Stimulated activated CD8-positive, alpha-beta memory T cell treated with anti-CD3 and anti-CD28 coated beads, Interleukin-15, amount 100 ng/mL, for 1 hour (primary cell): ENCODE measurements around the gene KIAA1217.

Experiments used
- DNase-seq: peaks from one replicate; pipeline ENCODE4 v3.0.0-alpha.2; 2020; ENCODE audit warnings: low read depth

The KIAA1217 gene

DNA sequence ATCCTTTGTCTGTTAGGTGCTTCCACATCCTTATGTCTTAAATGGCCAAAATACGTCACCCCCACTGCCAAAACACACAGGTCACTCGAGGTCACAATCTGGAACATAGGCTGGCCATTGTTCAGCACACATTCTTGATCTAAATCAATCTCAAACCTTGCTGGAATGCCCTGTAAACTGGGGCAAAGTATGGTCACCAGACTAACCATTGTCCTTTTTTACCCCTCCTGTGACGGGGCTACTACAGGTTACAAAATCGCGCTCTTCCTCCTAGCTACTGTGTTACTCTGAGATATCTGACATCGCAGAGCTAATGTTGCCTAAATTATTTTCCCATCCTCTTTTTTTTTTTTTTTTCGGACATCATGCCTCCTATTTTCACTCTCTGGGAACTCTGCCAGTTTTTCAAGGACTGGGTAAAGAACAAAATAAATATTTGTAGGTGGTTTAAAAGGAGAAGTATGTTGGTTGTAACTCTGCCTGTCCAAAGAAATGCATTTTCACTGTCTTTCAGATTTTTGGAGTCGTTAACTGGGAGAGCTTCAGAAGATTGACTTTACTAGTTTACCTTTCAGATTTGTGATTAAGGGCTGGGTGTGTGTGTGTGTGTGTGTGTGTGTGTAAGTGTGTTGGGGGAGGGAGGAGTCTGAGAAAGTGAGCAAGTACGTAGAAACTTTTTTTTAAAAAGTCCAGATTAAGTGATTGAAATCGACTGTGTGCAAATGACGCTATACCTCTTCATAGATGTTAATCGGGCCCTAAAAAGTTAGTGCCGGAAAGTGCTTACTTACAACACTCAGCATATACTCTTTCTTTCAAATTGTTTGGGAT is 942 bp upstream of the KIAA1217 start:
- no peak for DNase-seq

DNA sequence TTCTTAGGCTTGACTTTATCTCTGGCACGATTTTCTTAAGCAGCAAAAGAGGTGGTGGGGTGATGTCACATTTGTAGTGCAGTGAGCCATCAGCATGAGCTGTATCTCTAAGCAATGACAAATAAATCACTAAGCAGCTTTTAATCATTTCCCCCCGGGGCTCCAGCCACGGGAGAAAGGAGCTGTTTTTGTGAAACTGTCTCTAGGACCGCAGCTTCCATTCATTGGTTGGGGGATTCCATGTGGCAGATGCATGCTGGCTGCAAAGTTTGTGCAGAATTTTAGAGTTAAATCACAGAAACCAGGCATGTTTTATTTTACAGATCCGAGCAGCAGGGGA is 464 bp downstream of the KIAA1217 start:
- no peak for DNase-seq

DNA sequence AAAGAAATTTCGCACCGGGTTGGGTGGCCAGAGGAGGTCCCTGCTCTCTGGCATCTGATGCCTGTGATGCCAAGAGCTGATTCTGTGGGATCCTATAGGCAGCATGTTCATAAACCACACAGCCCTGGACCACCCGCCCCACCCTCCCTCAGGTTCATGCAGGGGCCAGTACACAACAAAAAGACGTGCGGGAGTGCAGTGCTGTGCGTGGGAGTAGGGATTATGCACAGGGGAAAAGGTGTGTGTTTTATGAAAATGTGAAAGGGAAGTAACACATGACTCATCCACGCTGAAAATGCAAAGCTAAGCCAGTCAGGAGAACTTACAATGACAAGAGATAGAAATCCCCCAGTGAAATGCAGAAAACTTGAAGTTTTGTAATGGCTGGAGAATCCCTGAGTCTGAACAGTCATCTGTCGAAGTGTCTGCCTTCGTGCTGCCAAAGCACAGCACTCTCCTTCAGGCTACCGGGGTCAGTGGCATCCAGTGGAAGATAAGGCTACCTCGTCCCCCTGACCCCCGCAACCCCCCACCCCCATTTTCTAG is 1.1 kb downstream of the KIAA1217 start:
- no peak for DNase-seq

DNA sequence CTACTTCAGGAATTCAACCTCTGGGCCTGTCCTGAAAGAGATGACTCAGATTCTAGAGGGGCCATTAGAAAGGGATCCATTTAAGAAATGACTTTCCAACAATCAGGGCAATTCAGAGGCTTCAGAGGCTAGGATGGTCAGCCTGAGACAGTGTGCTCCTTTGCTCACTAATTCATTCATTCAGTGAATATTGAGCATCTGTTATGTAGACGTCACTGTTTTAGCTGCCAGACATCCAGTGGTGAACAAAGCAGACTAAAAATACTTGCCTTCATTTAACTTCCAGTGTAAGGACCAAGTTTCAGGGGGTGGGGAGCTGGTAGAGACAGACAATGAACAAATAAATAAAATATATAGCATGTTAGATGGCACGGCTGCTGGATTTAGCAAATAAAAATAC is 1.6 kb downstream of the KIAA1217 start:
- DNase-seq: no peak

DNA sequence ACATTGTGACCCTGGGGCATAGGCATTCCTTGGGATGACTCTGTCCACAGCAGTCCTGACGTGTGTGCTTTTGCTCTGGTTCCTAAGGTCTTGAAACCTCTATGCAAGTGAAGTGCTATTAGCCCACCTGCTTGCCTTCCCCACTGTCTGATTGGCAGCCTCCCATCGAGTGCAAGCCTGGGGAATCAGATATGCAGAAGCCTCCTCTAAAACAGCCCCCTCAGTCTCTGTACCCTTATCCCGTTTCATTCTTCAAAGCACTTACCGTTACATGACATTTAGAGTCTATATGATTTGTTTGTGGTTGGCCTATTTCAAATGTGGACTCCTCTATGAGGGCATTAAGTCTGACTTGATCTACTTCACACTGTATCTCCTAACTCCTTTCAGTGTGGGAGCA is 4.3 kb downstream of the KIAA1217 start:
- no peak for DNase-seq

DNA sequence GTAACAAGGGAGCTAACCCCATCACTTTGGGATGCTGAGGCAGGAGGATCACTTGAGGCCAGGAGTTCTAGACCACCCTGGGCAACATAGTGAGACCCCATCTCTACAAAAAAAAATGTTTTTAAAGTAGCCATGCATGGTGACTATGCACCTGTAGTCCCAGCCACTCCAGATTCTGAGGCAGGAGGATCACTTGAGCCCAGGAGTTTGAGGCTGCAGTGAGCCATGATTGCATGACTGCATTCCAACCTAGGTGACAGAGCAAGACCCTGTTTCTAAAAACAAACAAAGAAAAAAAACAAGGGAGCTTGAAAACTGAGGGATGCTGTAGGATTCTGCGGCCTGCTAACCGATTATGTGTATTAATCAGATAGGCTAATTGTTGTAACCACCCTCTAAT is 4.9 kb downstream of the KIAA1217 start:
- no peak for DNase-seq

DNA sequence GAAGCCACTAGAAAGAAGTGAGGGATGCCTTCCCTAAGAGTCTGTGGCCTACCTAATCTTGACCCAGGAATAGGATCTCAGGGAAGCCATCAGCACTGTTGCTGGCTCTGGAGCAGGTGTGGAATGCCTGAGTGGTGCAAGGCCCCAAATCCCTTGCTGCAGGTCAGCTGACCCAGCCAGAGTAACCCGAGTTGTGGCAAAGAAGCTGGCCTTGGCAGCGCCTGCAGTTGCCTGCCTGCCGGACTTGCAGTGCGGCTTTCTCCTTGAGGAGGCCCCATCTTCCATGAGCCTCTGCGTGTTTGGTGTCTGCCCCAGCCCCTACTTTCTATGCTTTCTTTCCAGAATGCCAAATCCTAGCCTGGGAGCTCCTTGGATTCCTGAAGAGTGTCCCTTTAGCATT is 5.8 kb downstream of the KIAA1217 start:
- no peak for DNase-seq

DNA sequence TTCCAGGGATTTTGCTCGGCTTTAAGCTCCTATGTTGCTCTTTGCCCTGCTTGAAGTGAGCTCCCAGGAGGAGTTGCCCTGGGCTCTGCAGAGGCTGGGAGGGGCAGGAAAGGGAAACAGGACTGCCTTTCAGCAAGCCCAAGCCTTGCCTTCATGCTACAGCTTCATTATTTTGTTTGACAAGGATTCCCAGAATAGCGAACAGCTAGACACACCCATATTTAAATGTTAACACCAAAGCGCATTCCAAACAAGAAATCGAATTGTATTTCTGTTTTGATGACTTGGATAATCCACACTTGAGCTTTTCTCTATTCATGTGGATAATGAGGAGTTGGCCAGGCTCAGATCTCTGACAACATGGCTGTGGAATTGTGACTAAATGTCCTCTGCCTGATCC is 6.3 kb downstream of the KIAA1217 start:
- DNase-seq: no peak

DNA sequence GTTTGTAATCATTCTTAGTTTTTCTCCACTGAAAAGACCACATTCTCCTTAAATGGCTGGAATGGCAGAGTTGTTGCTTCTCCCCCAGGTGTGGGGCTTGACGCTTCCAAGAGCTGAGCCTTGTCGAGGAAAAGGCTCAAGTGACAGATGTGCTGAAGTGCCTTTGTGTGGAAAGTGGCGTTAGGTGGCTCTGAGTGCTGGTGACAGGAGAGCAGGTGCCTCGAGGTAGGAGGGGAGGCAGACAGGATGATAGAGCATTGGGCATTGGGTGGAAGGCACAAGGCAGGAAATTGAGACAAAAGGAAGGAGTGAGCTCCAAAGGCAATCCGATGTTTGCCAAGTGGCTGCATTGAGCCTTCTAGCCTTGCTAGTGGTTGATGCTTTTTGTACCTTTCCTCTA is 6.7 kb downstream of the KIAA1217 start:
- no peak for DNase-seq

DNA sequence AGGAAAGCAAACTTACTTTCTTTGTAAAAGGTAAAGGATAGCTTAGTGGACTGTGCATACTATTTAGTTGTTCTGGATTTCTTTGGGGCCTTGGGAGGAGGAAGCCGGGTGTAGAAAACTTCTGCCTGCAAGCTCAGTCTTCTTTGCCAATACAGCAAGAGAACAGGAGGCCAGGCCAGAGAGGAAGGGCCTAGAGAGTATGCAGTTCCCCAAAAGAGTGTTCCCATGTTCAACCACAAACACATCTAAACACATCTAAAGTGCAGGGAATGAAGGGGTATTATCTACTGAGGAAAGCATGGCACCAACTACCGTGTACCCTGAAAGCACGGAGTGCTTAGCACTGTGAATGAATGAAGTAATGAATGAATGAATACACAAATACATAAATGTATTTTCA is 11.0 kb downstream of the KIAA1217 start:
- no peak for DNase-seq

DNA sequence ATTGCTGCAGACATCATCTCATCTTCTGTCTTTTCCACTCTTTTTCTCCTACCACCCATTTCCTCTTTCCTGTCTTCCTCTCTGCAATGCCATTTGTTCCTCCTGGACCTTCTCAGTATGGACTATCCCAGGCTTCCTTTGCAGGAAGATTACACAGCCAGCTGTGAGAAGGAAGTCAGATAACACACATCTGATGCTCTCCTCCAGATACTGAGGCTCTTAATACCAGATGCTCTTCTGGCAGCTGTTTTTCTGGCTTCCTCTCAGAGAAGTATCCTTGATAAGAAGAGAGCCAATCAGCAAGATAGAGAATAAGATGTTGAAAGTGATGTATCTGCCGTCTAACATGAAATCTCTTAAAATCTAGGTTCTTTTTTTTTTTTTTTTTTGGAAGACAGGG is 14.4 kb downstream of the KIAA1217 start:
- DNase-seq: no peak

DNA sequence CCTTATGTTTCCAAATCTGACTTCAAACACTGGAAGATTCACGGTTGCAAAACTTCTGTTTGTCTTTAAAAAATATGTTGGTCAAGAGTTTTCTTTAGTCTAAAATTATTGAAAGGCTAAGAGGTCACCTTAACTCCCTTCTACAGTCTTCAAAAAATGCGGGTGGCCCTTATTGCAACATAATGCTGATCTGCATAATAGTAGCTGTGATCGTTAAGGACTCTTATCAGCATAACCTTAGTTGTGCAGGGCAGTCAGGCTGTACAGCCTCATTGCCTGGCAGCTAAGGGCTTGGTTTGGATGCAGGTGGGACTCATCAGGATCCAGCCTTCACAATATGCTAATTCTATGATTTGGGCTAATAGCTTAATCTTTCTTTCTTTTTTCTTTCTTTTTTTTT is 15.0 kb downstream of the KIAA1217 start:
- DNase-seq: no peak

DNA sequence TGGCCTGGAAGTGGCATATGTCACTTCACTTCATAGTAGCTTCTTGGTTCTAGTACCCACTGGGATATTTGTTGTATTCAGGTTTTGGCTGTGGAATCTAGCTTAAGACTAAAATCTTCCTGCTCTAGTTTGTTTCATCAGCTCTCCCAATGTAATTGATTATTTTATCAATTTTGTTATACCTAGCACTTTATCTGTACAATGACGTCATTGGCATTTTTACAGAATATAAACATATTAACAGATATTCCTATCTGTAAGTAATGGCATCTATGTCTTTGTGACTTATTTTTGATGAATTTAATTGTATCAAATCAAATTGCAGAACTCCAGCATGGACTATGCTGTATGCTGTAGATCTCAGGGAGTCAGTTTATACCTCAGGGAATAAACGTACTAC is 19.7 kb downstream of the KIAA1217 start:
- no peak for DNase-seq

DNA sequence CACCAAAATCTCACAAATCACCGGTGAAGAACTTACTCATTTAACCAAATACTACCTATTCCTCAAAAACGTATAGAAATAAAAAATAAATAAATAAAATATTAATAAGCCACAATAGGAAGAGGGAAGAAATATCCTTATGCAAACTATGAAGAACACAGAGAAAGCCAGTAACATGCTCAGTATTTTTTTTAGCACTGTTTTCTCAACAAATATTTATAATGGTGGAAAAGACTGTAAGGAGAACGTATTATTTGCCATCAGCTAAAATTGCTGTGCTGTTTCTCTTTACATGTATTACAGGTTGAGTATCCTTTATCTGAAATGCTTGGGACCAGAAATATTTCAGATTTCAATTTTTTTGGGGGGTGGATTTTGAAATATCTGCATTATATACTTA is 21.0 kb downstream of the KIAA1217 start:
- DNase-seq: no peak

DNA sequence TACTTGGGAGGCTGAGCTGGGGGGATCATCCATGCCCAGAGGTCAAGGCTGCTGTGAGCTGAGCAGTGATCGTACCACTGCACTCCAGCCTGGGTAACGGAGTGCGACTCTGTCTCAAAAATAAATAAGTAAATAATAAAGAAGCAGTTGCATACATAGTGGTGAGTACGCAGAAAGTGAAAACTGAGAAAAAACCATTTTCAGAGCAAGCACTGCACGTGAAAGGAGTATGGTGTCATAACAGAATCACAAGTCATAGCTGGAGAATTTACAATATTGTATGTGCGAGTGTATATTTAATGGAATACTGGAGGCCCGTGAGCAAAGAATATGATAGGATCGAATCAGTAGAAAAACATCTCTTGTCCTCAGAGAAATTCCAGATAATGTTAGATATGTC is 22.3 kb downstream of the KIAA1217 start:
- DNase-seq: no peak

DNA sequence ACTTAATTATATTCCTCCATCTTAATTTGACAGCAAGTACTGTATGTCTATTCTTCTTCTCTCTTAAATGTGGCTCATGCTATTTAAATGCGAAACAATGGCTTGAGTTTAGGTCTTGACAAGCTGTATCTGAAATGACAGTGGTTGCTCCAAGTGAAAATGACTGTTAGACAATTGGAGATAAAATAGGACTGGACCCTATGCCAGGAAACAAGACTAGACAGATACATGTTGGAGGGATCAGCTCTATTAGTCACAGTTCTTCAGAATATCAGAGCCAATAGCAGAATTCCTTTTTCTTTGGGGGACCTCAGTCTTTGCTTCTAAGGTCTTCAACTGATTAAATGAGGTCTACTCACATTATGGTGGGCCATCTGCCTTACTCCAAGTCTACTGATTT is 25.8 kb downstream of the KIAA1217 start:
- no peak for DNase-seq

DNA sequence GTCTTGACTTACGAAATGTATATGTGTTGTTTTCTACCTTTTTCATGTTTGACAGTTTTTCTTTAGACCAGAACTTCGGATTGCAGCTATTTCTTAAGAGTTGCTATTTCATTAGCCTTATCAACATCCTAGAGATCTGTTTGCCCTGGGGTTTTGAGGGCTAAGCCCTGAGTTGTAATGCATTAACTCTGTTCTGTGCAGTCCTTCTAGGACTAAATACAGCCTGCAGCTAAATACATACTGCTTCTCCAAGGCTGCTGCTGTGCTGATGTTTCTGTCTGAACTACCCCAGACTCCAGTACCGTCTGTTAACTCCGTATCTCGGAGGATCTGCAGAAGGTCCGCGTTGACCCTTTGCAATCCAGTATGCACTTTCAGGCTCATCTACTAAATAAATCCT is 26.5 kb downstream of the KIAA1217 start:
- no peak for DNase-seq

DNA sequence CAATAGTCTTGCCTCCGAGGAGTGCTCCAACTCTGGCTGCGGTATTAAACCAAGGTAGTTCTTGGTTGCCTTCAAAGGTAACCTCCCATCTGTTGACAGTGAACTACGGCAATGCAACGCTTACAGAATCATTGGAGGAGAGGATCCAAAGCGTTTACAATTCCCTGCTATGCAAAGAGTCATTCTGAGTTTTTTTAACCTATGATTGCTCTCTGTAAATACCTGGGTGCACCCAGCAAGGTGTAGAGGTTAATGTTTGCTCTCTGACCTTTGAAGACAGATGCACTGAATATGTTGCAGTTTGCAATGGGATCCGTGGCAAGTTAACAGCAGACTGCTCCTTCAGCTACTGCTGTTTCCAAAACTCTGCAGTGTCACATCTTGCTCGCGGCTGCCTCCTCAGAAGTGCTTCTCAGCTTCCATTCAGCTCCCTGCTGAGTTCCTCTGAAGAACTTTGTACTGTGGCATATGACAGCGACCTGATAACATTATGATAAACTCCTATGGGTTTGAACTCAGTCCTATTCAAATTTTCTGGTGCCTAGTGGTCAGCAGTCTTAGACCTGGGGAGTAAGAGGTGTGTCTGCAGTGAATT is 29.0 kb downstream of the KIAA1217 start:
- DNase-seq: no peak

DNA sequence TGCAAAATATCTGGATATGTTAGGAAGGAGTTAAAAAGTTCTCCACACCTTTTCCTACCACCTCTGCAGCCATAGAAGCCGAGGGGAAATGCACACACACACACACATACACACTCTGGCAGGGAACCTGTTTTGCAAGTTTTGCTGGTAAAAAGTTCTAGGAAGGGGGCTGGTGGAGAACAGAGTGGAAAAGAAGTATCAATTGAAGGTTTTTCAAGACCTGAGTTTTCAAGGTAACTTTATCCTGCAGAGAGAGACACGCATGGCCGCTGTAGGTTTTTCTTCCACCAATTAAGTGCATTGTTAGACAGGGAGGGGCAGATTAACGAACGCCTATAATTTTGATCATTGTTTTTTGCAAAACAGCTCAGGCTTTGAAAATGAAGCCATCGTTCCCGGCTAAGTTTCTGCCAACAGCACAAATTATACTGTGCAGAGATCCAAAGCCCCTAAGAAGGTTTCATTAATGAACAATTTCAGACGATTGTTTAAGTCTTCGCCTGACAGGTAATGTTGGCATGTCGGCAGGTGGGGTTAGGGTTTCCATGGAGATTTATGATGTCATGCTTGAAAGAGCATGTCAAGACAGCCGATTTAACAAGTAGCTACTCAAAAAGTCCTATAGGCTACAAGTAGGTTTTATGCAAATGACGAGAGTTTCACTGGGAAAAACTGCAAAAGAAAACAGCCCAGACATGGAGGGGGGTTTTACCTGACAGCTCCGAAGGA is 29.7 kb downstream of the KIAA1217 start:
- DNase-seq: no peak

DNA sequence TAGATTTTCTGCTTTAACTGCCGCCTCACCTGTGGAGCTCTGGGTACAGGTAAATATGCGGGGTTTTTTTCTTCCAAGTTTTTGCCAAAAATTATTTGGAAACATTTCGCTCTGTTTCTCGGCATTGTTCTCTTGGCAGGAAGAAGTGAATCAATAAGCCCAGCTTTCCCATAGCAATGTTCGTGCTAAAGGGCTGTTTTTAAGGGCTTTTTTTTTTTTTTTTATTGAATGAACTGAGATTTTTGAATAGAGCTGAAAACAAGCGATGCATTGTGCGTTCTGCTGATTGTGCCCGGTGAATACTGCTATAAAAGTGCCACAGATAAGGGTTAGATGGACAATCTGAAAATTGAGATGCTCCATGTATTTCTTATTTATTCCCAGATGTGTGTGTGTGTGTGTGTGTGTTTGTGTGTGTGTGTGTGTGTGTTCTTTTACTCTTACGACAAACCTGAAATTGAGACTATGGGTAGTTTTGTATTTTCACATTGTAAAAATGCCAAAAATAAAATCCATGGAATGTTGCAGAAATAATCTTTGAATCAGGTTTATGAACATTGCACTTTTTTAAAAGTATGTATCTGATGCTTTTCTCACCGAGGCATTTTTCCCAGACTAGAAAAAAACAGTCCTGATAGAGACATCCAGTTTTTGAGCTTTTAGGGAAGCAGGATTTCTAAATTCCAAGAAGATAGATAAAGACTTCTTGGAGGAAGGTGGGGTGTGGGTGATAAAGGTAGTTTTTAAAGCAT is 30.5 kb downstream of the KIAA1217 start:
- DNase-seq: no peak

DNA sequence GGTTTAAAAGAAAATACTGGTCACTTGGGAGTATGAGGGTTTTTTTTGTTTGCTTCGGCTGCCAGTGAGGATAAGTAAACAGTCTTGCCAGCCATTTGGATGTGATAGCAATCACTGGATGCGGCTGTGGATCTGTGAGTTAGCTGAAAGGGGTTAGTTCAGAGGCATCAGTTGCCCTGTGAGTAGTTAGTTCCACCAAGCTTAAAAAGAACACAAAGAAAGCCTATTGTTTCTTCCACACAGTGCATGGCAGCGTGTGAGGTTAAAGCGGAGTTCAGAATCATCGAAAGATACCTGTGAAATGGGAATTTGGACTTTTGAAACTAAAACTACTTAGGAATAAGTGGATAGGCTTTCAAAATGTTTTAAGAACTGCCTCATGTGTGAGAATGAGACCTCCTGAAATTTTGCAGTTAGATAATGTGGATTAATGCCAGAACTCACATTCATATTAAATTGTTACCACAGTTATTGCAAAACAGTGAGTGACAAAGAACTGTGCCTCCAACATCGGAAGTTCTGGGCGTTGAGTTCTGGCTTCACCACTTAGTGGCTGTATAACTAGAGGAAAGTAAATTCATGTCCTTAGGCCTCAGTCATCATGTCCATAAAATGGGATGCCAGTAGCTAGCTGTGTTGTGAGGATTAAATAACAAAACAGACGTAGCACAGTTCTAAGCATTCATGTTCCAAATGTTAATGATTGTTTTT is 31.3 kb downstream of the KIAA1217 start:
- no peak for DNase-seq

DNA sequence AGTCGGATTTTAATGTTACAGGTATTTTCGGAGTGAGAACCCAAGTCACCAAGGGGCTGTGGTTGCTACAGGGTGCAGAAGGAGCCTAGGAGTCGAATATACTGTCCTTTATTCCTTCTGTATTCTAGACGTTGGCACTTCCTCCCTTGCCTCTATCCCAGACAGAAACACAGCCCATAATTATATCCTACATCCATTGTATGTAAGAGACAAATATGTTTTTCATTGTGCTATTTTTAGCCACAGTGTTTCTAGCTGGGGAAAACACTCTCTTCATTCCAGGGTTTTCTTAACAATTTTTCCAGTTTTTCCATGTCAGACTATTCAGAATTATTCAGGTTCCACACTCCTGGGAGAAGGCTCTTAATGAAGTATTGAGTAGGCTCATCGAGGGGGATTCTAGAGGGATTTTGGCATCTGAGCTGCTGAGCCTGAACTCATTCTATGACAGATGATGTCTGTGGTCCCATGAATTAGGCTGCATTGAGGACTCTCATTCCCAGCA is 32.6 kb downstream of the KIAA1217 start:
- no peak for DNase-seq
